ENCODE measurements around the gene OPCML.

OPCML gene

DNA sequence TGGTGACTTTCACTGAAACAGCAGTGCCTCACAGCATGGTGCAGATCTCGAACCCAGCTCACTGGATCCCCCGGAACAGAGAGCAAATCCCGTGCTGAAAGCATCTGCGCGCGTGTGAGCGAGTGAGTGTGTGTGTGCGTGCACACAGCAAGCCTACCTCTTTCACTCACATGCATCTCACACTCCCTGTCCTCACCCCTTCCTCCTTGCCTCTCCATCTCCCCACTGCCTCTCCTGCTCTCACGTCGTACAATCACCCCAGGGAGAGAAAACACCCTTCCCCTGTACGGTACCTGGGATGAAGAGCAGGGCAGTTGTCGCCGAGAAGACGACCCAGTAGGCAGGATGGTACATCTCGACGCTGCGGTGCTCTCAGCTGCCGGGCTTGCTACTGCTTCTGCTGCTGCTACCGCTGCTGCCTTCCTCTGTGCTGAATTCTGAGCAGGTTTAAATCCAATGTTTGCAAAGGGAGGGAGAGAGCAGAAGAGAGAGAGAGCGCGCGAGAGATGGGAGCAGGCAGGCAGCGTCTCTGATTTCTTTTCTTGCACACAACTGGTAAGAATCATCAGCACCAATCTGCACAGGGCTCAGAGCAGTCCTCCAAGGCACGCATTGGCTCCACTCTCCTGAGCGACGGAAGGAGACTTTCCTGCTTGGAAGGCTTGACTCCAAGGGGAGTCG is at the start of gene OPCML:
Gene OPCML (minus strand): TSS at position 531 of the 681 bp plus-strand sequence.
- no peak for DNase-seq

DNA sequence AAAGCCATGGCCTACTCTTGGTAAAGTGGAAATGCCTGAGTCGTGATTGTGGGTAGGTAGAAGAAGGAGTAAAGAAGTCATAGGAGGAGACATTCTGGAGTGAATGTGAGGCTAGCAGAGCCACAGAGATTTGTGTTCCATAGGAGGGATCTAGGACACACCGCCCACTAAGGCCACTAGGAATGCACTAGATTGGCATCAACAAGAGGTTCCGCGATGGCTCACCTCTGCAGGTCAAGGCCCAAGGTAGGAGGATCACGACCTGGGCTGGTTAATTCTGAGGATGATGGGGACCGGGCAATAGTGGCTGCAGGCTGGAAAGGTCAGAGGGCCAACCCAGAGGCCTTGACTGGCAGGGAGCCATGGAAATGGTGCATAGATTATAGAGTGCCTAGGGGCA is 48.8 kb upstream of the OPCML start:
- DNase-seq = no peak

DNA sequence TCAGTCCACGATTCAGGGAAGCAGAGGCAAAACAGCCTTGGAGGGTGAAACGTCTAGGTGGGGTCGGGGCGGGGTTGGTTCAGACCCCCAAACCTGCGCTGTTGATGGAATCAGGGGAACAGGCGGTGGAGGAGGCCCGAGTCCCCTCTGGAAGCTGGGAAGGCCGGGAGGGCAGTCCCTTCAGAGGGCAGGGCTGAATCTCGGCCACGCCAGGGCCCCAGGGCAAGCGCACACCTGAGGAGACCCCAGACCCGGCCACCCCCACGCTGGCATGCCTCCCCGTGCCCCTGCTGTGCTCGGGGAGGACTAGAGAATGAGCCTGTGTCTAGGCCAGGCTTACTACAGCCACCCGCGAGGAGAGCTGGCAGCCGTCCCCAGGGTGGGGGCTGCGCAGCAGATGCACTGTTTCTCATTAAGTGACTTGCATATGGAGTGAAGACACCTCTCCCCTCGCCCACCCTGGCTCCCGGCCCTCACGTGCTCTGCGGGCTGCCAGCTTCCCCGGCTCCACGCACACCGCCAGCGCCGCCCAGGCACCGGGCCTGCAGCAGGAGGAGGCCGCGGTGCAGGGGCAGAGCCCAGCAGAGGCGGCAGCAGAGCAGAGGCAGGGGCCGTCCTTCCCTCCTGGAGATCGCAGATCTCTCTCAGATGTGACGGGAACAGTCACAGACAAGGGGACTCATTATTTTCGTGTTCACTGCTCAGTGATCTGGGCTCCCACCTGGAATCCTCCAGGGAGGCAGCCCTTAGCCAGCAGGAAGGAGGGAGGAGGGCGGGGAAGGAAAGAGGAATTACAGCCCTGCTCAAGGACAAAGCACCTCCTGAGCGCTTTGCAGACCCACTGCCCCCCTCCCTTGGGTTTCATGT is 47.1 kb upstream of the OPCML start:
- DNase-seq = no peak

GRCh38 chr11:133577403-133577802 is 45.1 kb upstream of the OPCML start:
- no peak for DNase-seq

DNA sequence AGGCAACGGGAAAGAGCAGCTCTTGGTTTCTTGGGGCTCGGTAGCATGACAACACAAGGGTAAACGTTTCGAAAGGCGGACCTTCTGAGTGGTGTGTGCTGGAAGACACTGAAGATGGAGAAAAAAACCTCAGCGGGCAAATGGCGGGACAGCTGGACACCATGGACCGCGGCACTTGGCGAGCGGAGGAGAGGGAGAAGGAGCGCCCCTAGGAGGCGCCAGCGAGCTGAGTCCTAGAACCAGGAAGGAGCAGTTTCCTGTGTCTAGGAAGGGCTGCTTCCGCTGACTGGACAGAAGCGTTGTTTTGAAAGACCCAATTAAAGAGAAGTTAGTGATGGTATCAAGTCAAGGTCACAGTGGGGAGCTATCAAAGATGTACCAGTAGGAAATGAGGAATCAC is 44.0 kb upstream of the OPCML start:
- DNase-seq = peak; percentile 4

GRCh38 chr11:133573081-133573480 is 40.8 kb upstream of the OPCML start:
- no peak for DNase-seq

DNA sequence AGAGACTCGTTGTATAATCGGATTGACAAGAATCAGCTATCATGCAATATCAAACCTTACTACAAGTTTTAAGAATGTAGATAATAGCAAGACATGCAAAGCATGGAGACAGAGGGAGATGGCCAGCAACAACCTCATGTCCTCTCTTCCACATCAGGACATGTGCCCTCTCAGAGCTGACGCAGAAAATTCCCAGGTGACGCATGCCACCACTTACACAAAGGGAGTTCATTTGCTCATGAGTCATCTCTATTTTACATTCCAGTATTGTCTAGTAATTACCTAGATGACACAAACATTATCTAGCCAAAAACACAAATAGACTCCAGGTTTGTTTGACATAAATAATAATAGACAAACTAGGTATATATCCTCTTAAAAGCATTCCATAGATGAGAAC is 38.1 kb upstream of the OPCML start:
- no peak for DNase-seq

- DNase-seq = no peak
Measured at GRCh38 chr11:133563505-133564025, 31.3 kb upstream of the OPCML start.

- DNase-seq = no peak
Measured at GRCh38 chr11:133560472-133560855, 28.2 kb upstream of the OPCML start.

GRCh38 chr11:133559833-133560471 is 27.7 kb upstream of the OPCML start:
- DNase-seq = no peak

DNA sequence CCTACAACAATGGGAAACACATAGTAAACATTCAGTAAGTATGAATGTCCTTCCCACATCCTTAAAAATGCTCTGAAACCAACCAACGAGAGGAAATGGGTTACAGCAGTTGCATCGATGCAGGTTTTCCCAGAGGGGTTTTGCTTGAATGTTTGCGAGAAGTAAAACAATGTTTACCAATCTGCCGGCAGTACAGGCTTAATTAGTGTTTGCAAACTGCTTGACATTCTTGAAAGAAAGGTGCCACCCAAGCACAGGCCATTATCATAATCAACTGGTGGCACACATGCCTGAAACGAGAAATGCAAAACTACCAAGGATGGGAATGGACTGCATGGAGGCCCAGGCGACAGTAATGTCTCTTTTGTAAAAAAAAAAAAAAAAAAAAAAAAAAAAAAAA is 27.1 kb upstream of the OPCML start:
- DNase-seq = no peak

GRCh38 chr11:133555034-133555433 is 22.7 kb upstream of the OPCML start:
- DNase-seq = no peak

DNA sequence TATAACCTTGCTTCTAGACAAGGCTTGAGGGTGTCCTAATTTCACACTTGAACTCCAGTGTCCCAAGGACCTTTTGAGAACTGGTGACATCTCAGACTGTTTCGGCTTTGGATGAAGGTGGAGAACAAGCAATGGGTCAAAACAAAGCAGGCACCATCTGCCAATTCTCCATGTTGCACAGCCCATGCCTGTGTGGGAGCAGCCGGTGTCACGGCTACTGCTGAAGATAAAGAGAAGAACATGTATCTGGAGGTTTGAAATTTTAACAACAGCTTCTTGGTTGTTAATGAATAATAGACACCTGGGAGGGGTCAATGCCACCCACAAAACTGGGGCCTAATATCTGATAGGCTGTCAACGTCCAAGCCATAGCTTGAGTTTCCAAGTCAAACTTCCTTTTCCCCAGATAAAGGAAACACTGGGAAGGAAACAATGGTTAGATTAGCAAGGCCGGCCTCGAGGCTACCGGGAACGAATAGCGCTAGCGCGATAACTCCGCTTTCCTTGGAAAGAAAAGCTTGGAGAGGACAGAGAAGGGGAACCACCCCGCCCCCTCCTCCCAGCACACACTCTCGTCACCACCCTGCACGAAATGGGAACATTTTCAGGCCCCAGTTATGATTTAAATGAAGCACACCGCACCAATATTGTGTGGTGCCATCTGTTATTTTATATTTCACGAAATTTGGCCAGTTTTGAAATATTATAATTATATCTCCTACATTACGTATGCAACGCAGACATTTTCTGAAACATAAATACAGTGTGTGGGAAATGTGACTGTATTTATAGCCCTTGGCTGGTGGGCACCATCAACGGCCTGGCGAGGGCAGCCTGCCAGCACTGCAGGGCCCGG is 21.8 kb upstream of the OPCML start:
- no peak for DNase-seq

- DNase-seq = no peak
Measured at GRCh38 chr11:133552938-133553337, 20.6 kb upstream of the OPCML start.

- DNase-seq = no peak
Measured at GRCh38 chr11:133551064-133551463, 18.8 kb upstream of the OPCML start.

- DNase-seq = no peak
Measured at GRCh38 chr11:133549826-133550225, 17.5 kb upstream of the OPCML start.

- no peak for DNase-seq
Measured at GRCh38 chr11:133548641-133549040, 16.3 kb upstream of the OPCML start.

- no peak for DNase-seq
Measured at GRCh38 chr11:133547808-133548494, 15.7 kb upstream of the OPCML start.

- DNase-seq = no peak
Measured at GRCh38 chr11:133545199-133545803, 13.0 kb upstream of the OPCML start.

DNA sequence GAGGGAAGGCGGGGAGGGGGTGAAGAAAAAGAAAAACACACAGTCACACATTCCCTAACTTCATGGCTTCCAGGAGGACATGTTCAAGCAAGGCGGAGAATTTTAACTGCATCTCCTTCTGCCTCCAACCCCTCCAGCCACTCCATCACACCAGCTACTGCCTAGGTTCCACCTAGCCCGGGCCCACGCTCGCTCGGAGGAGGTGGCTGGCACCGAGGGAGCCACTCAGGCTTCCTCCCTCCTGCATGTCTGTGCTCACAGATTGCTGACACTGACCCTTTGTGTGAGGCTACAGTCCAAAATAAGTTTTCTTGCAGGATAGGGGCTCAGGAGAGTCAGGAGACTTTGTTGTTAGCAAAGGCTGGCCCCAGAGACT is 9.4 kb upstream of the OPCML start:
- no peak for DNase-seq

GRCh38 chr11:133541021-133541719 is 8.9 kb upstream of the OPCML start:
- no peak for DNase-seq

All from stimulated activated CD4-positive, alpha-beta T cell treated with anti-CD3 and anti-CD28 coated beads, Interleukin-1b, Interleukin-23, amount 100 ng/mL, for 48 hours (primary cell).